IPS-18c (cell line): ENCODE measurements around the gene DAPK1.

ENCODE experiments used
- H3K4me3 ChIP-seq: 2 replicates; pipeline ENCODE4 v1.7.0; 2013; ENCODE audit warnings: low read depth, mild to moderate bottlenecking, low read length, moderate library complexity; ENCODE audit not compliant: insufficient read depth
- H3K9me3 ChIP-seq: one replicate; pipeline ENCODE4 v1.6.1; 2013; ENCODE audit warnings: mild to moderate bottlenecking, low read length, moderate library complexity; ENCODE audit not compliant: control insufficient read depth, insufficient read depth

The DAPK1 gene

GRCh38 chr9:87550253-87550954 is 52.7 kb downstream of the DAPK1 start:
- no peaks in the 10 kb centered on the region for H3K9me3 ChIP-seq
- no peak overlapping the region for H3K4me3 ChIP-seq

DNA sequence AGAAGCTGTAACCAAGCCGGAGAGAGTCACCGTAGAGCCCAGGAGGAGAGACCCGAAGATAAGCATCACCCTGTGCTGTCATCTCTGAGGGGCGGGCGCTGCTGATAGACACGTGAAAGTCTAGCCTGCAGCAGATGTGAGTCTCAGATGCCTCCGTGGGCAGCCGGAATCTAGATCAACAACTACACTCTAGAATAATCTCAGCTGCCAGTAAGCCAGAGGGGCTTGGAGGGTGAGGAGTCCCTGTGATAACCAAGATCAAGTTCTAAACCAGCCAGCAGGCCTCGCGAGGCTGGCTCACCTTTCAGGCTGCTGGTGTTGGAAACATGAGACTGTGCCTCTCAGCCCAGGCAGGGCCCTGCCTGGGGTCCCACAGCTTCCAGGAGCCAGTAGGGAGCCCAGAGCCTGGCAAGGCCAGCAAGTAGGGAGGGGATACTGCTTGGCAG is 54.1 kb downstream of the DAPK1 start:
- Histone ChIP-seq H3K9me3 (no peaks in the 10 kb centered on the region), H3K4me3 (no peak overlapping the region)

DNA sequence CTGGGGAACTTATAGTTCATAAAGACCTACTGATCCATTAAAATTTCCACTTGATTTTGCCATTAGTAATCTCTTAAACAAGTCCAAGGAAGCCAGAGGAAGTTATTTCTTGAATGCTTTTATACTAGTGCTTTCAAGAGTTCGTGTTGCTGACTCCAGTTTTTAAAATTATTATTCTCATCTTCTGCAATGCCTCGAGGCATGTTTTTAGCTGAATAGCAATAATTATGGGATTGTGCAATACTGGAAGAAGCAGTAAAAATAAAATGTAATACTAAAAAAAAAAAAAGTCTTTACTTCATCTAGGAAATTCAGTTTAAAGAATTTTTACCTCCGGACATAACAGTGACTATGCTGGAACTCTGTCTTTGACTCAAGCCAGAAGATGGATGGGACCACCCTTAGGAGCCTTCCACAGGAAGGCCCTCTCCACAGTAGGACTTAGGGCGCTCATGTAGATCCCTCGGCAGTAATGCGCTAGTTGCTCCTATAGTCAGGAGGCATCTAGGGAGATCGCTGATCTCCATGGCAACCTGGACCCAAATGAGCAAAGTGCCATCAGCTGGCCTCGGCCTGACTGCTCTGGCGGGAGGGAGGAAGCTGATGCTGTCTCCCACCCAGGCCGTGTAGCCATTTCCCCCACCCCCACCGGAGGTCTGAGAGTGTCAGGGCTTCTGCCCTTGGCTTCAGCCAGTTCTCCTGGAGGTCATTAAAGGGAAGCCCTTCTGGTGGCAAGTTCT is 56.7 kb downstream of the DAPK1 start:
- H3K4me3 ChIP-seq: no peak overlapping the region
- H3K9me3 ChIP-seq: no peaks in the 10 kb centered on the region

GRCh38 chr9:87554976-87555375 is 57.3 kb downstream of the DAPK1 start:
- H3K9me3 ChIP-seq: no peaks in the 10 kb centered on the region

DNA sequence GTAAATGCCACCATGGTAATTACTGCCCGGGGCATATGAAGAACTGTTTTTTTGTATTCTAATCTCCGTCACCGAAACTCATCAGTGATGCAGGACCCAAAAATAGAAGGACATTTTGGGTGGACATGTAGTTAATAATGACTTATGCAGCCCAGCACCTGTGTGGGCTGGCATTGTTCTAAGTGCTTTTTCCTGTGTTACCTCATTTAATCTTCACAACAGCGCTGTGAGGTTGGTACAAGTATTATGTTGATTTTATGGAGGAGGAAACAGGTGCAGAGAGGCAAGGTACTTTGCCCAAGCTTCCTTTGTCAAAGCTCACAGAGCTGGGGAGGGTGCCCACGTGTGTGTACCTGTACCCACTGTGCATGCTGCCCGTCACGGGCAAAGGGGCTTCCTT is 58.4 kb downstream of the DAPK1 start:
- Histone ChIP-seq H3K9me3 (no peaks in the 10 kb centered on the region), H3K4me3 (no peak overlapping the region)

More at GRCh38 chr9:87554976-87555375, 57.3 kb downstream of the DAPK1 start:
- H3K4me3 ChIP-seq: no peak overlapping the region

DNA sequence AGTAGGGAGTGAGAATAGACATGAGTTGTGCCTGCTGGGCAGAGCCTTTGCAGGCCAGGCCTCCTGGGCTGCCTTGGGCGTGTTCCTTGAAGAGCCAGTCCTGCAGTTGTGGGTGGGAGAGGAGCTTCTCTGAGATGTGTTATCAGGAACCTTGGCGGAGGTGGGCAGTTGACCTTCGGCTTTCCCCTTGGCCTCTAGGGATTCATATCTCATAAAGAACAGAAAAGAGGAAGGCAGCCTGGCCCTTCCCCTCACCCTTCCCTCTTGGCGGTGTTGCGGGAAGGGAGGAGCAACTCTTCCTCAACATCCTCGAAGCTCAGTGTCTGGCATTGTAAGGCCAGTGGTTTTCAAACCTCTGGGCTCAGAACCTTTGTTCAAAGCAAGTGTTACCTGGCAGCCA is 59.2 kb downstream of the DAPK1 start:
- H3K4me3 ChIP-seq: no peak overlapping the region
- H3K9me3 ChIP-seq: no peaks in the 10 kb centered on the region

DNA sequence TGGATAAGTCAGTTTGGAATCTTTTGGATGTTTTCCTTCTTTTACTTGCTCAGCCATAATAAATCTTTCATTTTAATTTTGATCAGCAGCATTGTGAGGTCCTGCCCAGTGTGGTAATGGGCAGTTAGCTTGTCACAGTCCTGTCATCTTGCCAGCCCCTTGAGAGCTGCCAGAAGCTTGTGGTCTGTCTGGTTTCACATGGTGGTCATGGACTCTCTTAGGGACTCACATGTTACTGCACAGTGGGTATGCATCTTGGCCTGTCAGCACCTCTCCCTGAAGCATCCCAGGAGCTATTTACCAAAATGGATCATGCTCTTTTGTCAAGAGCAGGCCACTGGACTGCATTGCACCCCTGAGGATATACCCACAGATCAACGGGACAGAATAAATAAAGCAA is 60.3 kb downstream of the DAPK1 start:
- Histone ChIP-seq H3K4me3 (no peak overlapping the region), H3K9me3 (no peaks in the 10 kb centered on the region)

DNA sequence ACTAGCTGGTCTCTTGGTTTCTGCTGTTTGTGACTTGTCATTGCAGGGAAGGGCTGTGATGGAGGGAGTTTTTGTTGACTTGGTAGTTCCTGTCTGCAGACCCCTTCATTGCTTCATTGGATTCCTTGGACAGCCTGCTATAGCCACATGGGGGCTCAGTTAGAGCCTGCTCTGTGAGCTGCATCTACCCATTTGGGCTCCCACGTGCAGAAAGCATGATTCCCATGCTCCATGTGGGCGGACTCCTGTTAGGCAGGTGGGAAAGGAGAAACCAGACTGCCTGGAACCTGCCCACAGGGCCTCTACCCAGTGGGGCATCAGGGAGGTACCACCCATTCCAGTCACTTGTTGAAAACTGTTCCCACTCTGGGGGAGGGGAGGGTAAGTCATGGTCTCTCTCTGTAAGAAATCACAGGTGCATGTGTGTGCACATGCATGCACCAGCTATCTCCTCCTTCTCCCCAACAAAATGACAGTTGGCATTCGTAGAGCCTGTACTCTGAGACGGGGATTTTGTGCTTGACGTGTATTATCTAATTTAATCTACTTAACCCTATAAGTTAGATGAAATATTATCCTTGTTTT is 61.0 kb downstream of the DAPK1 start:
- H3K9me3 ChIP-seq: no peaks in the 10 kb centered on the region
- no peak overlapping the region for H3K4me3 ChIP-seq

DNA sequence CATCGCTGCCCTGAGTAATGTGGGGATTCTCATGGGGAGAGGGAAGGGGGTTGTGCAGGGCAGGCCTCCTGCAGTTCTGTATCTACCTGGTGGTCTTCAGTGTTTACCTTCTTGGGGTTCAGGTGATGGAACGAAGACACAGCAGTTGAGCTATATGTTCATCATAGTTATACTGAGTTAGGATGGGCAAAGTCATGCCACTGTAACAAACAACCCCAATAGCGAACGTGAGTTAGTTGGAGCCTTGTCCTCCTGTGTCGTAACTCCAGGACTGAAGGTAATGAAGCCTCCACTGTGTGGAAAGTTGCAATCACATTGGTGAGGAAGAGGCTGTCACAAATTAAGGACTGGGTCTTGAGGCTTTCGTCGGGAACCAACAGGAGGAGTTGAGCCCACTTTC is 64.4 kb downstream of the DAPK1 start:
- H3K4me3 ChIP-seq: no peak overlapping the region
- H3K9me3 ChIP-seq: no peaks in the 10 kb centered on the region

- Histone ChIP-seq H3K9me3 (no peaks in the 10 kb centered on the region), H3K4me3 (no peak overlapping the region)
Measured at GRCh38 chr9:87562530-87563170, 65.0 kb downstream of the DAPK1 start.

DNA sequence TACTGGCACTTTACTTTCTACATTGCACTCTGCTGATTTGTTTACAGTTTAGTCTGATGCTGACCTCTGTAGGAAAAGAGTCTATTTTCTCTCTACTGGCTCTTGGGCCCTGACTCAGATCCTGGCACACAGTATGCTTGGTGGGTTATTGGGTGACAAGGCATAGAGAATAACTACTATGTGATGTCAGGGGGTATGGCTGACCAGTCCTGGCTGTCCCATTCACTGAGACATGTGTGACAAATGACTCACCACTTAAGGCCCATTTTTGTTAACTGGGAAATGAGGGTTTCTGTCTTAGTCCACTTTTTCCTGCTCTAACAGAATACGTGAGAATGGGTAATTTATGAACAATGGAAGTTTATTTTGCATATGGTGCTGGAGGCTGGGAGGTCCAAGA is 66.4 kb downstream of the DAPK1 start:
- H3K9me3 ChIP-seq: no peaks in the 10 kb centered on the region
- no peak overlapping the region for H3K4me3 ChIP-seq

GRCh38 chr9:87564791-87565241 is 67.1 kb downstream of the DAPK1 start:
- Histone ChIP-seq H3K4me3 (no peak overlapping the region), H3K9me3 (no peaks in the 10 kb centered on the region)

- H3K4me3 ChIP-seq: no peak overlapping the region
- no peaks in the 10 kb centered on the region for H3K9me3 ChIP-seq
Measured at GRCh38 chr9:87567001-87567400, 69.3 kb downstream of the DAPK1 start.

- H3K9me3 ChIP-seq: no peaks in the 10 kb centered on the region
- H3K4me3 ChIP-seq: no peak overlapping the region
Measured at GRCh38 chr9:87567571-87567970, 69.9 kb downstream of the DAPK1 start.

- H3K4me3 ChIP-seq: no peak overlapping the region
Measured at GRCh38 chr9:87567983-87568382, 70.3 kb downstream of the DAPK1 start.

GRCh38 chr9:87568401-87568800 is 70.7 kb downstream of the DAPK1 start:
- H3K4me3 ChIP-seq: no peak overlapping the region
- H3K9me3 ChIP-seq: no peaks in the 10 kb centered on the region

More at GRCh38 chr9:87567983-87568382, 70.3 kb downstream of the DAPK1 start:
- no peaks in the 10 kb centered on the region for H3K9me3 ChIP-seq

GRCh38 chr9:87569008-87569509 is 71.4 kb downstream of the DAPK1 start:
- no peaks in the 10 kb centered on the region for H3K9me3 ChIP-seq
- no peak overlapping the region for H3K4me3 ChIP-seq
